Suppressor macrophage treated with lipopolysaccharide for 4 hours (primary cell): ENCODE results near the gene PLXND1.

Experiments
- DNase-seq: peaks from one replicate; pipeline ENCODE4 v3.0.0-alpha.2; 2020

The PLXND1 gene

GRCh38 chr3:129626744-129627349 lies 20.4 kb upstream of the PLXND1 start:
- peak; percentile 93 for DNase-seq

GRCh38 chr3:129625072-129625874 lies 18.8 kb upstream of the PLXND1 start:
- DNase-seq, result peak; percentile 43

GRCh38 chr3:129624347-129625071 lies 18.0 kb upstream of the PLXND1 start:
- DNase-seq, result peak; percentile 61

- DNase-seq, result no peak
These were observed 17.1 kb upstream of the PLXND1 start for GRCh38 chr3:129623447-129624118.

- DNase-seq, result no peak
These were observed 16.5 kb upstream of the PLXND1 start for GRCh38 chr3:129622933-129623332.

GRCh38 chr3:129622226-129622874 lies 15.9 kb upstream of the PLXND1 start:
- no peak for DNase-seq

GRCh38 chr3:129621626-129622225 lies 15.2 kb upstream of the PLXND1 start:
- no peak for DNase-seq

- DNase-seq, result no peak
These were observed 14.5 kb upstream of the PLXND1 start for GRCh38 chr3:129620828-129621559.

- DNase-seq, result peak; percentile 74
These were observed 13.3 kb upstream of the PLXND1 start for GRCh38 chr3:129619726-129620162.

- DNase-seq, result no peak
These were observed 12.6 kb upstream of the PLXND1 start for GRCh38 chr3:129618901-129619671.

- DNase-seq, result peak; percentile 47
These were observed 11.8 kb upstream of the PLXND1 start for GRCh38 chr3:129618186-129618820.

GRCh38 chr3:129617381-129618185 lies 11.1 kb upstream of the PLXND1 start:
- no peak for DNase-seq

GRCh38 chr3:129616713-129617112 lies 10.2 kb upstream of the PLXND1 start:
- peak; percentile 97 for DNase-seq

GRCh38 chr3:129616291-129616690 lies 9.8 kb upstream of the PLXND1 start:
- no peak for DNase-seq

- no peak for DNase-seq
These were observed 9.3 kb upstream of the PLXND1 start for GRCh38 chr3:129615751-129616281.

- peak; percentile 78 for DNase-seq
These were observed 8.5 kb upstream of the PLXND1 start for GRCh38 chr3:129614927-129615363.

- DNase-seq, result no peak
These were observed 8.0 kb upstream of the PLXND1 start for GRCh38 chr3:129614435-129614834.

- no peak for DNase-seq
These were observed 6.9 kb upstream of the PLXND1 start for GRCh38 chr3:129613367-129613740.
